ENCODE results near the gene CCDC85C. TPM values are rescaled to one million over a fixed set of nuclear protein-coding genes. Genes with fewer than 3 reads are reported as not detected.

CCDC85C gene
- total and polyA plus RNA-seq, 10 of the 15 experiments (the other 5 are each of a cell fraction or from before 2014, with no cell fraction given): 0.03 to 3.6 (median 1.1) TPM

- no peak for TF ChIP-seq BRCA1 (IDR thresholded peaks at IDR 0.05; ENCODE audit: low read depth, low read length)
Observed at GRCh38 chr14:99522025-99522401, 82.0 kb downstream of the CCDC85C start (continued).

GRCh38 chr14:99521176-99522024 lies 82.6 kb downstream of the CCDC85C start:
- ChIA-PET RAD21 (ENCODE audit: unreplicated experiment) (no interaction called here), CTCF (interaction anchor here (1.2 kb wide), 1 partner anchor 107 kb away, joined by 3 read pairs; no protein-coding TSS in a partner anchor), POLR2A (interaction anchor here (0.6 kb wide), 1 partner anchor 18 kb away, joined by 3 read pairs; no protein-coding TSS in a partner anchor), SMC1A (ENCODE audit: uncharacterized antibody, unreplicated experiment) (no interaction called here)
- ATAC-seq (no peak), DNase-seq (ENCODE audit: low read depth, low spot score) (no peak), FAIRE-seq (no peak)
- in situ Hi-C loops (cut with MboI): loop anchor here (5.0 kb wide), 1 partner anchor 101 kb away; no protein-coding TSS in a partner anchor
- Histone ChIP-seq H3K4me3 (no peak overlapping the region), H3K27ac (ENCODE audit: control insufficient read depth, insufficient read depth) (no peak overlapping the region), H3K9me3 (replicated peaks; ENCODE audit: control insufficient read depth, insufficient read depth, low read length) (no peaks in the 10 kb centered on the region), H3K27me3 (replicated peaks in 1 of 2; ENCODE audit: control insufficient read depth in 2 of 2, insufficient read depth in 2 of 2, low read length in 1 of 2) (no peaks in the 10 kb centered on the region), H3K4me2 (ENCODE audit: control insufficient read depth, insufficient read depth) (no peak overlapping the region), H3K9ac (ENCODE audit: control insufficient read depth, insufficient read depth, low read length) (no peak overlapping the region), H3K36me3 (ENCODE audit: control insufficient read depth in 2 of 2, insufficient read depth in 2 of 2, low read length in 1 of 2) (no peaks in the 10 kb centered on the region), H4K20me1 (ENCODE audit: control insufficient read depth, insufficient read depth) (no peaks in the 10 kb centered on the region), H2AFZ (ENCODE audit: control insufficient read depth, low read depth, low read length) (no peak overlapping the region), H3K4me1 (ENCODE audit: control insufficient read depth, insufficient read depth, low read length) (no peaks in the 10 kb centered on the region), H3K79me2 (ENCODE audit: control insufficient read depth, insufficient read depth, low read length) (no peaks in the 10 kb centered on the region)
- no TSS peak for BruUV-seq (replicated peaks)
- WGBS (ENCODE audit: insufficient coverage, insufficient replicate concordance, low lambda C conversion rate, missing lambda C conversion rate): 59% methylated on average over 25 of the region's 25 CpGs
- intact Hi-C loops (cut with micrococcal nuclease; ENCODE audit: unreplicated experiment): no loop called here
- TF ChIP-seq ZBTB4 (CRISPR knock-in tag; IDR thresholded peaks at IDR 0.05) (no peak), ZNF687 (IDR thresholded peaks at IDR 0.05) (no peak), ZBTB33 (IDR thresholded peaks at IDR 0.05) (no peak), ZNF622 (IDR thresholded peaks at IDR 0.05) (no peak), SUPT20H (IDR thresholded peaks at IDR 0.05; ENCODE audit: borderline replicate concordance, control insufficient read depth, low read depth, low read length) (no peak), MYC (IDR thresholded peaks at IDR 0.05; ENCODE audit: insufficient read depth, insufficient read length, insufficient replicate concordance, low read length, severe bottlenecking) (no peak), IKZF2 (IDR thresholded peaks at IDR 0.05) (no peak)
- TF ChIP-seq, protein P1, sequence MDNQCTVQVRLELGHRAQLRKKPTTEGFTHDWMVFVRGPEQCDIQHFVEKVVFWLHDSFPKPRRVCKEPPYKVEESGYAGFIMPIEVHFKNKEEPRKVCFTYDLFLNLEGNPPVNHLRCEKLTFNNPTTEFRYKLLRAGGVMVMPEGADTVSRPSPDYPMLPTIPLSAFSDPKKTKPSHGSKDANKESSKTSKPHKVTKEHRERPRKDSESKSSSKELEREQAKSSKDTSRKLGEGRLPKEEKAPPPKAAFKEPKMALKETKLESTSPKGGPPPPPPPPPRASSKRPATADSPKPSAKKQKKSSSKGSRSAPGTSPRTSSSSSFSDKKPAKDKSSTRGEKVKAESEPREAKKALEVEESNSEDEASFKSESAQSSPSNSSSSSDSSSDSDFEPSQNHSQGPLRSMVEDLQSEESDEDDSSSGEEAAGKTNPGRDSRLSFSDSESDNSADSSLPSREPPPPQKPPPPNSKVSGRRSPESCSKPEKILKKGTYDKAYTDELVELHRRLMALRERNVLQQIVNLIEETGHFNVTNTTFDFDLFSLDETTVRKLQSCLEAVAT (IDR thresholded peaks at IDR 0.05): no peak

All from GM12878 (cell line).